NCI-H82 (cell line): ENCODE data around the gene MID1.

Experiments used
- DNase-seq: peaks from one replicate; lab custom pipeline; 2025; lab: John Stamatoyannopoulos, UW

Gene MID1, protein sequence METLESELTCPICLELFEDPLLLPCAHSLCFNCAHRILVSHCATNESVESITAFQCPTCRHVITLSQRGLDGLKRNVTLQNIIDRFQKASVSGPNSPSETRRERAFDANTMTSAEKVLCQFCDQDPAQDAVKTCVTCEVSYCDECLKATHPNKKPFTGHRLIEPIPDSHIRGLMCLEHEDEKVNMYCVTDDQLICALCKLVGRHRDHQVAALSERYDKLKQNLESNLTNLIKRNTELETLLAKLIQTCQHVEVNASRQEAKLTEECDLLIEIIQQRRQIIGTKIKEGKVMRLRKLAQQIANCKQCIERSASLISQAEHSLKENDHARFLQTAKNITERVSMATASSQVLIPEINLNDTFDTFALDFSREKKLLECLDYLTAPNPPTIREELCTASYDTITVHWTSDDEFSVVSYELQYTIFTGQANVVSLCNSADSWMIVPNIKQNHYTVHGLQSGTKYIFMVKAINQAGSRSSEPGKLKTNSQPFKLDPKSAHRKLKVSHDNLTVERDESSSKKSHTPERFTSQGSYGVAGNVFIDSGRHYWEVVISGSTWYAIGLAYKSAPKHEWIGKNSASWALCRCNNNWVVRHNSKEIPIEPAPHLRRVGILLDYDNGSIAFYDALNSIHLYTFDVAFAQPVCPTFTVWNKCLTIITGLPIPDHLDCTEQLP

GRCh38 chrX:10620121-10620699 lies at the start of gene MID1:
MID1 (minus strand) TSS chrX:10620585; CDS start chrX:10567547, 53,038 bp downstream.
- DNase-seq: peak; percentile 86

DNA sequence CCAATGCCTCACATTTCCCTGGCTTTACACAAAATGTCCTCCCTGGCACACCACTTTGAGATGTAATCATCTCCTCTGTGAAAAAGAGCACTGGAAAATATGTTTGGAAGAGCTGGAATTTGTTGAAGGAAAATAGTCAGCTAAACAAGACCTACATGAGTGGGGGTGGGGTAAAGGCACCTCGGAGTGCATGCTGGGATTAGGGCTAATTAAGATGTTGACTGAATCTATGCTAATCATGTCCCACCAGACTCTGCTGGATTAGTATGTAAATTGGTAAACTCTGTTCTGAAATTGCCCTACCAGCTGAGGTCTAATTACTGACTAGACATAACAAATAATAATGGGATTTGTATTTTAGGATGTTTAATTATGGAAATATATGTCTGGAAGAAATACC lies 46.8 kb upstream of the MID1 start:
- peak; percentile 29 for DNase-seq

DNA sequence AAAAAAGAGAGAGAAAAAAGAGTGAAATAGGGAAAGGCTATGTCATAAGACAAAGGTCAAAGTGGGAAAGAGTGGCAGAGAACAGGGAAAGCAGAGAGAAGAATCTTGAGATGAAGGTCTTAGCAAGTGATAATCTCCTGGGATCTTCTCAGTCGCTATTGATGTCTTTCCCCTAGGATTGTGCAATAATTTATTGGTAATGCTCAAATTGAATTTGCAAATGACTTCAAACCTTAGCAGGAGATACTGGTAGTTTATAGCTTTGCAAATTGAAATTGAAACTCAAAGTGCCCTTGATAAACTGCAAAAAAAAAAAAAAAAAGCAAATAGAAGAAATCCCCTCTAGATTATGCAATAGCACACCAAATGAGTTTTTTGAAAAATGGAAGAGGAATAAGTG lies 45.7 kb upstream of the MID1 start:
- peak; percentile 7 for DNase-seq

DNA sequence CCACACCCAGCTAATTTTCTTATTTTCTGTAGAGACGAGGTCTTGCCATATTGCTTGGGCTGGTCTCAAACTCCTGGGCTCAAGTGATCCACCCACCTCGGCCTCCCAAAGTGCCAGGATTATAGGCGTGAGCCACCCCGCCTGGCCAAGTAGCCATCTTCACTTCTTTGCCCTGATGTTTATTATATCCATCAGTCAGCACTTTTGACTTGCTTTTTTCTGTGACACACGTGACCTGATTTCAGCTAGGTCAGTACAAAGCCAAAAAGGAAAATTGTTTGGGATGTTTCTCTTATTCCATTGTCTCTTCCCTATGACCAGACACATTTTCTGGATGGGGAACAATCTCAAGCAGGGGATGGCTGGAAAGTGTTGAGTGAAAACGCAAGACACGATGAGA lies 45.3 kb upstream of the MID1 start:
- DNase-seq: no peak

- no peak for DNase-seq
These were observed 39.8 kb upstream of the MID1 start for GRCh38 chrX:10660171-10660570.

- DNase-seq: no peak
These were observed 35.8 kb upstream of the MID1 start for GRCh38 chrX:10656214-10656613.

- no peak for DNase-seq
These were observed 34.6 kb upstream of the MID1 start for GRCh38 chrX:10654960-10655359.

DNA sequence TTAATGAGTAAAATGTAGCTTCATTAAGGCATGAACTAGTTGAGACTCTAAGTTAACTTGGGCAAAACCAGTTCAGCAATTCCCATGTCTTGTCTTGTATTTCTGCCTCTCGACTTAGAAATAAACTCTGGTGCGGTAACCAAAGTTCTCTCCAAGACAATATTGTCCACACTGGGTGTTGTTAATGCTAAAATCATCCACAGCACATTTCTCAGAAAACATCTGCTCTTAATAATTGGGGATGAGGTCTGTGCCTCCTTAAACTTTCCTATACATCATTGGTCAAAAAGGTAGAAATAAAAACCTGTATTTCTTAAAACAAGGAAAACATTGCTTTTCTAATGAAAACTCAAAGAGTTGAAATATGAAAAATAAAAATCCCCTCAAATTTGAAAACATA lies 32.9 kb upstream of the MID1 start:
- no peak for DNase-seq

GRCh38 chrX:10649265-10649664 lies 28.9 kb upstream of the MID1 start:
- no peak for DNase-seq

DNA sequence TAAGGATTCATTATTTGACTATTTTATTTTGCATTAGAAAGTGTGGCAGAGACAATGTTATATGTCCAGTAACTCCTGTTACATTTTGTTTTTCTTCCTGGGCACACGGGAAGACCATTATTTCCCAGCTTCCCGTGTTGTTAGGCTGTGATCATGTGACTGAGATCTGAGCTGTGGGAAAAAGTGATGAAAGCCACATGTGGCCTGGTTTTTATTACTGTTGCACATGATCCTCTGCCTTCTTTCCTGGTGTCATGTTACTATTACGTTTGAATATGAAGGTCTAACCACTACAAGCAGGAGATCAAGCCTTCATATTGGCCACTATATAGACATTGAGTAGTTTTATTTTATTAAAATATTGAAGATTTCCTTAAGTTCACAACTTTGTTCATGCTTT lies 28.2 kb upstream of the MID1 start:
- no peak for DNase-seq

DNA sequence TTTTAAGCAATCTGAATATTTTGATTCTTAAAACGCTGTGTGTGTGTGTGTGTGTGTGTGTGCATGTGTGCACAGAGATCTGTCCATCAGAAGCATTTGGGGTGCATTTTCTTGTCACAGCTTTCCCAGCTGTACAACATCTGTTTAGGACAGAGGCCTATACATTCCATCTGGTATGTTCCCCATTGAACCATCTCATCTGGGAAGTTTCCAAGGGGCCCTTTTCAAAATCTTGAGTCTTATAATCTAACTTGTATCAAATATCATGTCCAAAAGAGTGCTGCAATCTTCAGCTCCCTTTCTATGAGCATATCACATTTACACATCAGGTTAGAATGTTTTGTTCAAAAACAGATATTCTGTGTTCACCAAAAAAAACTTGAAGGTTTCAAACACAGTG lies 16.5 kb upstream of the MID1 start:
- no peak for DNase-seq

GRCh38 chrX:10636337-10636736 lies 16.0 kb upstream of the MID1 start:
- DNase-seq: peak; percentile 58

DNA sequence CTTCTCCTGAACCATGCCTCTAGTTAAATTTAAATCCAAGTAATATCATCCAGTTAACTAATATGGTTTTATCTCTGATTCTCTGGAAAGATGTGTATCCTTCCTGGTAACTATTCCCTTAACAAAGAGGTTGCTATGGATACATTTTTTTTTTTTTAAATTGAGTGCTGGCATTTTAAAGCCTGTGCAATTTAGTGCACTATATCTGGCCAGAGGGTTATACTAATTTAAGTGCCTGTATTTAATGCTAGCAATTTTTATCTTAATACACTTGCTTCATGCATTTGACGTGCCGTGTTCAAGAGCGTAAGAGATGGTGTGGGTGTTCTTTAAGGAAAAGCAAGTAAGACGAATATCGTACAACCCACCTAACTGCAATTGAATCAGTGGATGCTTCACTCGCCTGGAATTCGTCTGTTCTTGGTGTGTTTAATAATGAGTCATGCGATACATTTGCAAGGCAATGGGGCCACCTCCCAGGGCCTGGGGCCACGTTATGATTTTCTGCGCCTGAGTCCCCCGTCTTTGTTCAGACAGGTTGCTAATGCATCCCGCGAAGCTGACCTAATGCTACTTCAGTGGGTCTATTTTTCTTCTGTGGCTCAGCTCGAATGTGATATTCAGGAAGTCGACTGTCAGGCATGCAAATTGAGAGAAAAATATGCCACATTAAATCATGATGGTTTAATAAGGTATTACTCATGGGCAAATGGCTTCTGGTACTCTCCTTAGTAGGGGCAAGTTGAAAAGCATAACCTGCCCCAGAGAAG lies 14.2 kb upstream of the MID1 start:
- no peak for DNase-seq

GRCh38 chrX:10633722-10634121 lies 13.3 kb upstream of the MID1 start:
- DNase-seq: no peak

DNA sequence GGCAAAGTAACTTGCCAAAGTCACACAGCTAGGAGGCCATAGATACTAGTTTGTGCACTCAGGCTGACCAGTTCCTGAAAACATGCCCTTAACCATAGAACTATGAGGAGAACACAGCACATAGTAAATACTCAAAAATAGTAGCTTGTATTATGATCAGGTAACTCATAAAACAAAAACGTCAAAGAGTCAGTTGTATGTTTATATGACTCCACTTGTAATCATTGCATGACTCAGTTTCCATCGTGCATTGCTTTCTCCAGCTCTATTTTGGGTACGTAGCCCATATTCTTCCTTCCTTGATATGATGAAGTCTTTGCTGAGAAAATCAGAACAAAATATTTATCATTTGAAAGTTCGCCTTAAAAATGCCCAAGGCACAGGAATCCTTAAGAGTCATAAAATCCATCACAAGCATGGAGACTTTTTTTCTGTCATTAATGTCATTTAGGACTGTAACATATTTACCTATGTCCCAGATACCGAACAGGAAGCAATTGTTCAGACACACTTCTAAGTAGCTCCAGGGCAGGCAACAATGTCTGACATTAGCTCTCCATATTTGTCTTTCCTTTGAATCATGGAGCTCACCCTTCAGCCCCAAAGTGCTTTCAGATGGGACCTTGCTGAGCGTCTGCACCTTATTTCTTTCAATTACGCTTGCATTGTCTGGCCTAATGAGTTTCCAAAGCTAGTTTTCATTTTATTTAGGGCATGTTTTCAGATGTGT lies 11.2 kb upstream of the MID1 start:
- no peak for DNase-seq

DNA sequence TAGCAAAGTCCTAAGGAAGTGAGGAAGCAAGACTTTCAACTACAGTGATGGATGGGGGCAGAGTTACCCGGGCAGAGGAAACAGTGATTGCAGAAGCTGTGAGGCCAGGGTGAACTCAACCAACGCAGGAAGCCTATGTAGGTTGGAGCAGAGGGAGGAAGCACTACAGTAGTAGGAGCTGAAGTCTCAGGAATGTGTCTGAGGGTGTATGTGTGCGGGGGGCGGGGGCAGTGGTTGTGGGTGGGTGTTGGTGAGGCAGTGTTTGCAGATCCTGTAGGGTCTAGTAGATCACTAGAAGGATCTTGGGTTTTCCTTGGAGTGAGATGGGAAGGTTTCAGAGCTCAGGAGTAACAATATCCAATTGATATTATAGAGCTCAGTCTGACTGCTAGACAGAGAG lies 9.9 kb upstream of the MID1 start:
- no peak for DNase-seq

- no peak for DNase-seq
These were observed 9.5 kb upstream of the MID1 start for GRCh38 chrX:10629905-10630304.

- DNase-seq: no peak
These were observed 8.5 kb upstream of the MID1 start for GRCh38 chrX:10628906-10629305.

GRCh38 chrX:10622197-10622596 lies 1.8 kb upstream of the MID1 start:
- peak; percentile 72 for DNase-seq

DNA sequence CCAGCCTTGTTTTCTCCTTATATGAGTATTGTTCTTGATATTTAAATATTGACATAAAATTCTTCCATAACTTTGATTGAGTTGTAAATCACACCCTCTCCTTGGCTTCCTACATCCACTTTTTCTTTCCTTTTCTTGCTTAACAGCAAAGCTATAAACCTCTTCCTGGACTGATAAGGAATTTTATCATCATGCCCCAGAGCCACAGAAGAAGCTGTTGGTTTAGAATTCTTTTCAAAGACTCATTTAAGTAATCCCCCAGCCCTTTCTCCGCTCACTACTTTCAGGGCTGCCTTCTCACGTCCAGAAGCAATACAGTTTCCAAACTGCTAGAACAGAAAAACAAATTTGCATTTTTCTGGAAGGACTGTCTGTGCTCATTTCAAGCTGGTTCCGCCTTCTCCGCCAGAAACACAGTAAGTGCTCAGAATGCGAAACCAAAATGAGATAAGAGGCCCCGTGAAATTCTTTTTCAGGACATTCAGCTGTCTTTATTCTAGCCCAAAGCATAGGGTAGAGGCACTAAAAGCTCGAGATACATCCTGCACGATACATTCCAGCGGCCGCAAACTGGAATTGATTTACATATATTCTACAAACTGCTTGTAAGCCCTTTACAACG lies 849 bp downstream of the MID1 start:
- DNase-seq: no peak

GRCh38 chrX:10618961-10619360 lies 1.4 kb downstream of the MID1 start:
- no peak for DNase-seq
